DOHH2 (cell line): Measurements from ENCODE around the gene ATG4B.

Experiments
- CTCF ChIP-seq: fragments of 200-600 bp; sonication (generic); IDR thresholded peaks from one replicate; pipeline ENCODE4 v1.5.1; 2014; ENCODE audit warnings: antibody characterized with exemption, mild to moderate bottlenecking, low read depth, low read length; ENCODE audit not compliant: poor library complexity, severe bottlenecking
- EZH2phosphoT487 ChIP-seq: fragments of 200-600 bp; sonication (generic); IDR thresholded peaks from 2 replicates; pipeline ENCODE4 v1.6.1; 2017; ENCODE audit warnings: borderline replicate concordance, mild to moderate bottlenecking, antibody characterized with exemption, low read length, moderate library complexity, mixed read lengths

GRCh38 chr2:241668354-241668753, 30.9 kb downstream of the ATG4B start:
- no peak for TF ChIP-seq CTCF
- TF ChIP-seq EZH2phosphoT487, result no peak
